HG02870 (cell line): ENCODE data around the gene IL18RAP.

Experiments used
- ATAC-seq: cut with Tn5 transposase; IDR thresholded peaks from one replicate; pipeline ENCODE4 v1.9.1; 2021; ENCODE audit warnings: mild to moderate bottlenecking, moderate library complexity; ENCODE audit not compliant: unreplicated experiment

IL18RAP gene

DNA sequence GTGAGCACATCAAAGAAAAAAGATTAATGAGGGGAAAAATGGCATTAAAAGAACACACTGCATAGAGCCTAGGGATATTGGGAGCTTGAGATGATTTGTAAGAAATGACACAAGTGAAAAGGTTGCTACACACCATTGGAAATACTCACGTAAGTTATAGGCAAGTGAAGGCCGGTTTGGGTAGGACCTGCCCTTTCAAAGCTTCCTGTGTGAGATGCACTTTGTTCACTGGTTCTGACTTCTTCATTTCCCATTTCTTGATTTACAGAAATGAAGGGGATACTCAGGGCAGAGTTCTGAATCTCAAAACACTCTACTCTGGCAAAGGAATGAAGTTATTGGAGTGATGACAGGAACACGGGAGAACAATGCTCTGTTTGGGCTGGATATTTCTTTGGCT lies at the start of gene IL18RAP:
TSS of gene IL18RAP (plus strand) at position 251 of the 400 bp plus-strand sequence. CDS start at position 369, 118 bp downstream.
- no peak for ATAC-seq

- ATAC-seq, result no peak
Measured at GRCh38 chr2:102376052-102376591, 46.8 kb upstream of the IL18RAP start.

DNA sequence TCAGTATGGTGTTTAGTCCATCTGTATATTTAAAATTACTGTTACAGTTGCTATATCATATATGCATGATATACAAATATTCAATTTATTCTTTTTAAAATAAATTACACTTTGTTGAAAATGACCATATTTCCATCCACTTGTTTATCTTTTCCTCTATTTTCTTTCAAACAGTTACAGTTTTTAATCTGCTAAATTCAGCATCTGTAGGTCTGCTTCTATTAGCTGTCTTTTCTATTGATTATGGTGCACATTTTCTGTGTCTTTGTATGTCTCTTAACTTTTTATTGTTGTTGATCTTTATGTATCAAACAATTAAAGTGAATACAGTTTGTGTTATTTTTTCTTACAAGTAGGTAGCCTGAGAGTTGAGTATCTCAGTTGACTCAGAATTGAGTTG lies 39.2 kb upstream of the IL18RAP start:
- no peak for ATAC-seq

GRCh38 chr2:102385522-102385921 lies 37.4 kb upstream of the IL18RAP start:
- ATAC-seq, result no peak

DNA sequence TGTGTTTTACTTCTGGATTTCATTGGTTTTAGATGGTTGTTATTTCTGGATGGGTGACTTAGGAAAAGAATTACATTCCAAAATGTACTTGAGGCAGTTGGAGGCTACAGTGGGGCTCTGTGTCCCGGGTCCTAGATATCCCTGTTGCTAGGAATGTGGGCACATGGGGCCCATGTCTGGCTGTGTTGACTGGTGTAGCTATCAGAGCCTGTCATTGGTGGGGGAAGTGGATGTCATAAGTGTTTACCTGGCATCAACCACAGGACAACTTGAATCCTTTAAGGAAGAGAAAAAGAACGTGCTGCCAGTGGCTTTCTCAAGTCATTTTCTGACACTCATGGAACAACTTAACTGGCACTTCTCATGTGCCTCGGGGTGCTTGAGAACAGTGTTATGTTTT lies 37.0 kb upstream of the IL18RAP start:
- no peak for ATAC-seq

DNA sequence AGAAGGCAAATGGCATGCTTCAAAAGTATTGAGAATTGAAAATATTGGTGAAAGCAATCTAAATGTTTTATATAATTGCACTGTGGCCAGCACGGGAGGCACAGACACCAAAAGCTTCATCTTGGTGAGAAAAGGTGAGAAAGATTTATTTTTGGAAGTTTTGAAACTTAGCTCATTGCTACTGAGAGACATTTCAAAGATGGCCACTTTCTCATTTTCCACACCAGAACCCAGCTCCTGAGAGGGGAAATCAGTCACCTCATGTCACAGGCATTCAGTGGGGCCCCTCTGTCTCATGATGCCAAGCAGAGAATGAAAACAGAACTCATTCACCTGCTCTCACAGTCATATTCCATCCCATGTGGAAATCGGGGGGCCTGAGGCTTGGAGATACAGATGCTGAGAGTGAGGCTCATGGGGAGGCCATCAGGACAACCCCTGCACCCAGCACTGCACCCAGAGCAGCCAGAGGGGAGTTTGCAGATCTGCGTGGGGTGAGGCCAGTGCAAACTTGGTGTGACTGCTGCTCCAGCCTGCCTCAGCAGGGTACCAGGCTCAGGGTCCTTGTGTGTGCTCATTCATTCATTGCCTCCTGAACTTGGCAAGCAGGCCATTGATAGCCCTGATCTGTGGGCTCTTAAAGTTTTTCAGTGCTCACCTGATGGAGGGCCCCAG lies 36.0 kb upstream of the IL18RAP start:
- ATAC-seq, result peak; percentile 40

DNA sequence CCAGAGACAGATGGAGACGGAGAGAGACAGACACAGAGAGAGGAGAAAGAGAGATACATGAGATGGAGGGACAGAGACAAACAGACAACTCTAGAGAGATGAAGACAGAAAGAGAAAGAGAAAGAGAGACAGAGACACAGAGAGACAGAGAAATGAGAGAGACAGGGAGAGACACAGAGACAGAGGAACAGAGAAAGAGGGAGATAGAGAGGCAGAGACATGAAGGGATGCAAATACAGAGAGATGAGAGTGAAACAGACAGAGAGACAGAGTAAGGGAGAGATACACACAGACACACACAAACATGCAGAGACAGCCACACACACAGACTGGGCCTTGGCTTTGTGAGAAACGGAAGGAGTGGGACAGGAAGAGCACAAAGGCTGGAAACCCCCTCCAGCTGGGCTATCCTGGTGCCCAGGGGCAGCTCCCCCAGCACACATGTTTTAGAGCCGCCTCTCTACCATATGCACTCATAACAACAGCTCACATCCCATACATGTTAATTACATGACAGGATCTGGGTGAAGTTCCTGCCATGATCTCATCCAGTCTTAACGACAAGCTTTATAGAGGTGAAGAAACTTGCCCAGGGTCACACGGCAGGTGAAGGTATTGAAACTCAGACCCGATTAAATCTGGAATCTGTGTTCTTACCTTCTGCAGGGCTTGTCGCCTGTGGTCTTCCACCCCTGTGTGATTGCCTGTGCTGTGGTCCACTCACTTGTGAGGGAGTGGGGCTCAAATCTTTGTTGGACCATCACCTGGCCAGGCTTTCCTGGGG lies 35.0 kb upstream of the IL18RAP start:
- ATAC-seq, result peak; percentile 49

DNA sequence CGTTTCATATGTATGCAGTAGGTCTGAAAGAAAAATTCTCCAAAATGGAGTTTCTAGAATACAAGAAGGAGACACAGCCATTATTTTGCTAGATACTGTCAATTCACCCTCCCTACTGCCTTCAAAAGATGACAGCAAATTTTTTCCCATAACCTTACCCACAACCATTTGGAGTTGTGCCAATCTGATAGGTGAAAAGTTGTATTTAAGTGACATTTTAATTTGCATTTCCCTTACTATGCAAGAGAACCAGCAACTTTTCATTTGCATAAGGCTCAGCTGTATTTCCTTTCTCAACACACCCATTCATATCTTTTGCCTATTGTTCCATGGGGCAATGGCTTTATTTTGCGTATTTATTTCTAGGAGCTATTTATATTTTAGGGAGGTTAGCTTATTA lies 31.4 kb upstream of the IL18RAP start:
- ATAC-seq, result no peak

GRCh38 chr2:102392096-102392495 lies 30.9 kb upstream of the IL18RAP start:
- no peak for ATAC-seq

DNA sequence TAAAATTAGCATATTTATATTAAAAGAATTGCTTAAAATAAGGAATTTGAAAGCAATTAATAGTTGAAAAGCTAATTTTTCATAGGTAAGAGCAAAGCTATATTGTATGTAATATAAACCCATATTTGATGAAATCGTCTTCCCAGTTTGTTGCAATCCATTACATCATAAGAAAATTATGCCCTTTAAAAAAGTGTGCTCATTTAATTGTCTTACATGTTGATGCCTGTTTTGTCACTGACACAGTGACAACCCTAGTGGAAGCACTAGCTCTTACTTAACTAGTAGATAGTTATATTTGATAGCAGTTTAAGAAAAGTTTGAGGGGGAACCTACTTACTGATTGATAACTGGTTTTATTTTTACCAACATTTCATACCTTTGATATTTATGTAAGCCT lies 30.0 kb upstream of the IL18RAP start:
- no peak for ATAC-seq

DNA sequence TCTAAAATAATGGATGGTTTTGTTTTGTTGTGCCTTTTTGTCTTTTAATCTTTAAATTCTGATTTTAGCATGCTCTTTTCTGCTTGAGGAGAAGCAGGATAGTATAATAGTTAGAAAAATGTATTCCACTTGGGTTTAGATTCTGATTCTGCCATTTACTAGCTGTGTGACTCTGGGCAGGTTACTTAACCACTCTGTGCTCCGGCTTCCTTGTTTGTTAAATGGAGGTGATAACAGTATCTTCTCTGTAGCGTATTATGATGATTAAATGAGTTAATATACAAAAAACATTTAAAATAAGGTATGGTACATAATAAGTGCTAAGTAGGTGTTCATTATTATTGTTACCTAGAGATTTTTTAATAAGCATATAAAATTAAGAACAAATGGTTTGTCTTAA lies 26.9 kb upstream of the IL18RAP start:
- no peak for ATAC-seq

- no peak for ATAC-seq
Measured at GRCh38 chr2:102397209-102397608, 25.8 kb upstream of the IL18RAP start.

DNA sequence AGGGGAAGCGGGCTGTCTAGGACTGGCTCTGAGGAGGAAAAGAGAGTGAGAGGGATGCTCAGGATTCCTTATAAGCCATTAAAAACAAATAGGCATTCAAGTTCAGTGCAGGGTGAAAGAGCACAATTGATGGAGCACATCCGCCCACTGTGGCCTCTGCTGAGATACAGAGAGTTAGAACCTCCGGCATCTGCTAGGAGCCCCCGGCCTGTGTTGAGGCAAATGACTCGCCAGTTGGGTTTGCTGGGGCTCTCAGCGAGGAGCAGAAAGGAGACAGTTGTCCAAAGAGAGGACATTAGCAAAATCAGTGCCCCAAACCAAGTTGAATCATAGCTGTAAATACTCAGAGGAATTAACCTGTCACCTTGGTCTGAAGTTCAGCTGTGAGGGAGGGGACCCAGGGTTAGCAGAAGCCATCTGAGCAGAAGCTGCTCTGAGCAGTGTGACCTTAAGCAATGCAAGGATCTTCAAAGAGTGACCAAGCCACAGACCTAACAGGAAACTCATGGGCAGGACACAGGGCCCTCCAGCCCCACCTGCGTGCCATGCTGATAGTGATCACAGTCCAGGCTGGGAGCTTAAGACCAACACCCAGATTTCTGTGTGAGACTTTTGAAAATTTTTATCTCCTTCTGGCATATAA lies 23.3 kb upstream of the IL18RAP start:
- ATAC-seq, result no peak

DNA sequence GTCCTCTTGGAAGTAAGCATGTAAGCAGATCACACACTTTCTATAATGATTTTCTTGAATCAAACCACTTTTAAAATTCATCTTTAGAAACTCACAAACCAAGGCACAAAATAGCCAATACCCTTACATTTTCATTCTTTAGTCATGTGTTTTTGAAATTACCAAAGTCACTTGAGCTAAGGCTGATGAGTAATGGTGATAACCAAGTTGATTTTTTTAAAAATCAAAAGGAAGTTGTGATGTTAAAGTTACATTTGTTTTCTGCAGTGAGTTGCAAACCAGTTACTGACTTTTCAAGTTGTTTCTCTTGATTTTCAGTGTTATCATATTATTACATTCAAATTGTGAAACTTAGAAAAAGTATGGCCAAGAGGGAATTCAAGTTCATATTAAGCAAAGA lies 21.5 kb upstream of the IL18RAP start:
- ATAC-seq, result no peak

DNA sequence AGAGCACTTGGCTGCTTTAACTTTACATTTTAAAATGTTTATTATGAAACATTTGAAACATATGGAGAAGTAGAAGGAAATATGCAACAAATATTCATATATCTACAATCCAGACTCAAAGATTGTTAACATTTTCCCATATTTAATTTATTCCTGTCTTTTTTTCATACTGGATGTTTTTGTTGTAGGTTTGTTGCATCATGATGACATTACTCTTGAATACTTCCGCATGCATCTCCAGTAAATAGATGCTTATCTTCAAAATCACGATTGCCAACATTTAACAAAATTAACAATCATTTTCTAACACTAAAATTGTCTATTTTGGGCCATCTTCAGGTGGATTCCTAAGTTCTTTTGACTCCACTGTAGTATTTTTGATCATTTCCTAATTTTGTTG lies 21.1 kb upstream of the IL18RAP start:
- ATAC-seq, result no peak

- ATAC-seq, result no peak
Measured at GRCh38 chr2:102410952-102411351, 12.0 kb upstream of the IL18RAP start.

DNA sequence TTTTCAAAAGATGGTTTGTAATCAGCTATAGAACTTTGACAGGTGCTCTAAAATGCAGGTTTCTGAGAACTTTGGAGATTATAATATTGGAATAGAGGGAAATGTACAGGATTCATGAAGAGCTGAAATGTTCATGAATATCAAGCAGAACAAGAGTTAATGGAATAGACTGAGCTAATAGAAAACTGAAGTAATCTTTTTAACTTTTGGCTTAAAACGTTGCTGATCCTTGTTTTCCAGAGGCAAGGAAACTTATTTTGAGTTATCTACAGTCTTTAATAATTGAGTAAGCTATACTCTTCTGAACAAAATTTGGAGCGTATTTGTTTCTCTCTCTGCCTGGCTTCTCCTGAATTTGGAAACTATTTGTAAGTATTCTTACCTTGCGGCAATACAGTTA lies 10.8 kb upstream of the IL18RAP start:
- no peak for ATAC-seq

DNA sequence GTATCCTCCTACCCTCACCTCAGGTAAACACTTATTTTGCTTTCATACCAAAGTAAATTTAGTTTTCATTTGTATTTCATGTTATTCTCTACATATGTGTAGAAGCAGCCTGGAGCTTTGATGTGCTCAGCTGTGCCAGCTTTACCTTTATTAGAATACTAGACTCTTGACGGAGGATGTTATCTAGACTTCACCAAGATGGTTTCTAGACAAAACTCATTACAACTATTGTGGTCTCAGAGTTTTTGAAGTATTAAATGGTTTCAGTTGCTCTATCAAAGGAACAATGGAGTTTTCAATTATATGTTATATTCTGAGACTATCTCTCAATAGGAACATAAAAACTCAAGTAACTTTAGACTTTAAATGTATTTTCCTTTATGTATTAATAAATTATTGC lies 5.0 kb upstream of the IL18RAP start:
- ATAC-seq, result no peak

- ATAC-seq, result peak; percentile 75
Measured at GRCh38 chr2:102418421-102418961, 4.5 kb upstream of the IL18RAP start.

- no peak for ATAC-seq
Measured at GRCh38 chr2:102420290-102420689, 2.7 kb upstream of the IL18RAP start.
